Trophoblast cell (in vitro differentiated cells and primary cell): ENCODE measurements around the gene SIX6.

ENCODE experiments used
- DNase-seq, 2 donors: peaks; one replicate each; pipeline ENCODE4 v3.0.0-alpha.2; 2016
- H2AFZ ChIP-seq: 2 replicates; pipeline ENCODE4 v1.6.1; 2013; ENCODE audit warnings: low read length, moderate library complexity, mild to moderate bottlenecking; ENCODE audit not compliant: insufficient read depth, poor library complexity
- H2AK5ac ChIP-seq: 2 replicates; pipeline ENCODE4 v1.6.1; 2013; ENCODE audit warnings: mild to moderate bottlenecking, low read length
- H2BK120ac ChIP-seq: 2 replicates; pipeline ENCODE4 v1.6.1; 2013; ENCODE audit warnings: low read length, mild to moderate bottlenecking, moderate library complexity; ENCODE audit not compliant: insufficient read depth, poor library complexity
- H2BK12ac ChIP-seq: 2 replicates; pipeline ENCODE4 v1.6.1; 2013; ENCODE audit warnings: mild to moderate bottlenecking, low read length, moderate library complexity
- H2BK5ac ChIP-seq: 2 replicates; pipeline ENCODE4 v1.6.1; 2013; ENCODE audit warnings: low read length, low read depth, moderate library complexity, mild to moderate bottlenecking; ENCODE audit not compliant: poor library complexity
- H3K14ac ChIP-seq: 2 replicates; pipeline ENCODE4 v1.6.1; 2013; ENCODE audit warnings: mild to moderate bottlenecking, low read length
- H3K18ac ChIP-seq: 2 replicates; pipeline ENCODE4 v1.6.1; 2013; ENCODE audit warnings: mild to moderate bottlenecking, low read length
- H3K23ac ChIP-seq: 2 replicates; pipeline ENCODE4 v1.6.1; 2013; ENCODE audit warnings: low read length
- H3K27ac ChIP-seq: 2 replicates; pipeline ENCODE4 v1.5.1; 2013; ENCODE audit warnings: low read depth, mild to moderate bottlenecking, inconsistent platforms, low read length, moderate library complexity
- H3K27me3 ChIP-seq: 2 replicates; pipeline ENCODE4 v1.6.1; 2013; ENCODE audit warnings: inconsistent platforms, mild to moderate bottlenecking, low read length, moderate library complexity; ENCODE audit not compliant: insufficient read depth
- H3K36me3 ChIP-seq, 2 experiments: 1 replicate in 1 of 2; 2 replicates in 1 of 2; pipeline ENCODE4 v1.6.1; 2013; ENCODE audit warnings: low read length in 2 of 2, mild to moderate bottlenecking in 2 of 2, moderate library complexity in 1 of 2; ENCODE audit not compliant: insufficient read depth in 2 of 2, control insufficient read depth in 1 of 2
- H3K4ac ChIP-seq: 2 replicates; pipeline ENCODE4 v1.6.1; 2013; ENCODE audit warnings: low read depth, mild to moderate bottlenecking, low read length, moderate library complexity
- H3K4me1 ChIP-seq, 2 experiments: 1 replicate in 1 of 2; 2 replicates in 1 of 2; pipeline ENCODE4 v1.6.1; 2013; ENCODE audit warnings: low read length in 2 of 2, mild to moderate bottlenecking in 2 of 2, moderate library complexity in 1 of 2; ENCODE audit not compliant: insufficient read depth in 2 of 2, control insufficient read depth in 1 of 2
- H3K4me2 ChIP-seq: 2 replicates; pipeline ENCODE4 v1.6.1; 2013; ENCODE audit warnings: inconsistent platforms, mild to moderate bottlenecking, low read length, moderate library complexity
- H3K4me3 ChIP-seq: 2 replicates; pipeline ENCODE4 v1.5.1; 2013; ENCODE audit warnings: mild to moderate bottlenecking, low read depth, low read length, inconsistent platforms
- H3K79me1 ChIP-seq: one replicate; pipeline ENCODE4 v1.6.1; 2013; ENCODE audit warnings: low read length
- H3K79me2 ChIP-seq: 2 replicates; pipeline ENCODE4 v1.6.1; 2013; ENCODE audit warnings: low read length, mild to moderate bottlenecking; ENCODE audit not compliant: control insufficient read depth, insufficient read depth, poor library complexity
- H3K9ac ChIP-seq: 2 replicates; pipeline ENCODE4 v1.6.1; 2013; ENCODE audit warnings: mild to moderate bottlenecking, low read length
- H3K9me3 ChIP-seq: 2 replicates; pipeline ENCODE4 v1.6.1; 2013; ENCODE audit warnings: low read depth, mild to moderate bottlenecking, control low read depth, inconsistent platforms, low read length; ENCODE audit not compliant: insufficient read depth
- H4K12ac ChIP-seq: 2 replicates; pipeline ENCODE4 v1.6.1; 2013; ENCODE audit warnings: low read depth, mild to moderate bottlenecking, low read length, moderate library complexity
- H4K8ac ChIP-seq: 2 replicates; pipeline ENCODE4 v1.6.1; 2013; ENCODE audit warnings: low read depth, mild to moderate bottlenecking, low read length, moderate library complexity
- H4K91ac ChIP-seq: one replicate; pipeline ENCODE4 v1.6.1; 2013; ENCODE audit warnings: low read depth, mild to moderate bottlenecking, low read length, moderate library complexity
- WGBS: extraction: QIAGEN DNeasy Blood & Tissue Kit; methylation state at CpG from one replicate; pipeline ENCODE4 v1.1.7; 2013; ENCODE audit warnings: missing lambda C conversion rate; ENCODE audit not compliant: insufficient read length, insufficient coverage; ENCODE audit errors: extremely low coverage; 5-methylcytosine and 5-hydroxymethylcytosine counted together

The SIX6 gene

DNA sequence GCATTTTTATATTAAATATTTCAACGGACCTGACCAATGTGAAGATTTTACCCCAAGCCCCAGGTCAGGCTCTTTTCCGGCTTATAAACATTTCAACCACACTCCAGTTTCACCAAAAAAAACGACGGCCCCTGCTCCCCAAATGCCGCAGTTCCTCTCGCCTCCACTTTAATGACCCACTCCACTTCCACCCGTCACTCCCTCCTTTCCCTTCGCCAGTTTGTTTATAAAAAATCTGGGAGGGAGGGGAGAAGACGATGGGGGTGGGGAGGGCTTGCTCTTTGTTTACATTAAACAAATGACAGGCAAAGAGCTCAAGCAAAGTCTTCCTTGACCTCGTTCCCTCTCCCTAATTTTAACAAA is 5.4 kb downstream of the SIX6 start:
- peaks cover 2% of the 10 kb centered on the region in 2 experiments for H3K4me1 ChIP-seq
- H3K4ac ChIP-seq: no peak overlapping the region
- no peak overlapping the region for H2AFZ ChIP-seq

GRCh38 chr14:60514741-60515491 is 6.0 kb downstream of the SIX6 start:
- Histone ChIP-seq H3K23ac (no peak overlapping the region), H3K4me1 (peaks cover 0 to 2% of the 10 kb centered on the region in 2 experiments), H3K4me2 (peak overlapping the region; percentile 61), H4K91ac (no peak overlapping the region), H3K4me3 (peak overlapping the region; percentile 67), H3K18ac (no peak overlapping the region), H2BK120ac (no peak overlapping the region), H3K79me1 (no peaks in the 10 kb centered on the region), H3K27me3 (peaks cover 58% of the 10 kb centered on the region), H2BK5ac (no peak overlapping the region), H2BK12ac (no peak overlapping the region), H3K27ac (no peak overlapping the region), H3K4ac (no peak overlapping the region), H3K36me3 (no peaks in the 10 kb centered on the region), H2AK5ac (no peak overlapping the region), H4K12ac (no peak overlapping the region), H2AFZ (peak overlapping the region; percentile 43), H3K9me3 (no peaks in the 10 kb centered on the region), H4K8ac (no peak overlapping the region), H3K14ac (no peak overlapping the region), H3K9ac (no peak overlapping the region), H3K79me2 (no peaks in the 10 kb centered on the region)
- peak in 1 of 2 donors; percentile 6 for DNase-seq
- no CpG with 5 or more reads among the region's 79 CpGs for WGBS

More for the DNA sequence above, 5.4 kb downstream of the SIX6 start:
- Histone ChIP-seq H2BK5ac (no peak overlapping the region), H3K79me1 (no peaks in the 10 kb centered on the region), H3K27me3 (peaks cover 64% of the 10 kb centered on the region), H3K36me3 (no peaks in the 10 kb centered on the region), H4K91ac (no peak overlapping the region), H2AK5ac (no peak overlapping the region), H2BK120ac (no peak overlapping the region), H3K18ac (no peak overlapping the region), H3K9ac (no peak overlapping the region), H3K79me2 (no peaks in the 10 kb centered on the region), H4K8ac (no peak overlapping the region), H3K9me3 (no peaks in the 10 kb centered on the region), H3K4me3 (no peak overlapping the region), H4K12ac (no peak overlapping the region), H3K4me2 (peak overlapping the region; percentile 61), H2BK12ac (no peak overlapping the region), H3K14ac (no peak overlapping the region), H3K23ac (no peak overlapping the region), H3K27ac (no peak overlapping the region)
- no CpG with 5 or more reads among the region's 10 CpGs for WGBS
- DNase-seq: no peak

- WGBS: no CpG with 5 or more reads among the region's 66 CpGs
- no peak overlapping the region for H4K91ac ChIP-seq
- DNase-seq: no peak
- no peak overlapping the region for H2BK120ac ChIP-seq
- no peak overlapping the region for H2BK5ac ChIP-seq
- no peak overlapping the region for H4K12ac ChIP-seq
- H3K27ac ChIP-seq: no peak overlapping the region
- H3K9me3 ChIP-seq: no peaks in the 10 kb centered on the region
- H3K79me1 ChIP-seq: no peaks in the 10 kb centered on the region
- H3K36me3 ChIP-seq: no peaks in the 10 kb centered on the region
- H3K14ac ChIP-seq: no peak overlapping the region
- no peak overlapping the region for H3K9ac ChIP-seq
- H3K79me2 ChIP-seq: no peaks in the 10 kb centered on the region
- H3K4me3 ChIP-seq: peak overlapping the region; percentile 59
- peaks cover 50% of the 10 kb centered on the region for H3K27me3 ChIP-seq
- no peak overlapping the region for H4K8ac ChIP-seq
- no peak overlapping the region for H2AK5ac ChIP-seq
- no peak overlapping the region for H2BK12ac ChIP-seq
- H3K4ac ChIP-seq: no peak overlapping the region
- H3K18ac ChIP-seq: no peak overlapping the region
- no peak overlapping the region for H3K23ac ChIP-seq
- peak overlapping the region; percentile 61 for H3K4me2 ChIP-seq
- H2AFZ ChIP-seq: peak overlapping the region; percentile 43
- H3K4me1 ChIP-seq: peaks cover 0 to 2% of the 10 kb centered on the region in 2 experiments
These were observed 6.8 kb downstream of the SIX6 start for GRCh38 chr14:60515511-60516289.

- H3K27ac ChIP-seq: no peak overlapping the region
- no peak overlapping the region for H2BK5ac ChIP-seq
- H3K9ac ChIP-seq: no peak overlapping the region
- no peak overlapping the region for H2AFZ ChIP-seq
- H3K4ac ChIP-seq: no peak overlapping the region
- no peak overlapping the region for H4K8ac ChIP-seq
- H4K12ac ChIP-seq: no peak overlapping the region
- no peaks in the 10 kb centered on the region for H3K36me3 ChIP-seq
- no peak overlapping the region for H4K91ac ChIP-seq
- no peaks in the 10 kb centered on the region for H3K9me3 ChIP-seq
- H3K18ac ChIP-seq: no peak overlapping the region
- no peak overlapping the region for H2AK5ac ChIP-seq
- H3K79me2 ChIP-seq: no peaks in the 10 kb centered on the region
- no peak overlapping the region for H2BK12ac ChIP-seq
- no peak for DNase-seq
- no peak overlapping the region for H2BK120ac ChIP-seq
- no peaks in the 10 kb centered on the region for H3K27me3 ChIP-seq
- H3K79me1 ChIP-seq: no peaks in the 10 kb centered on the region
- WGBS: no CpG with 5 or more reads among the region's 3 CpGs
- H3K4me1 ChIP-seq: no peaks in the 10 kb centered on the region
- H3K4me3 ChIP-seq: no peak overlapping the region
- no peak overlapping the region for H3K14ac ChIP-seq
- no peak overlapping the region for H3K23ac ChIP-seq
- no peak overlapping the region for H3K4me2 ChIP-seq
These were observed 23.5 kb downstream of the SIX6 start for GRCh38 chr14:60532442-60532841.
